Fibroblast of pulmonary artery (primary cell): ENCODE measurements around the gene GLI3.

ENCODE experiments used
- DNase-seq: peaks from one replicate; pipeline ENCODE4 v3.0.0-alpha.2; 2010; ENCODE audit warnings: low read depth
- H3K4me3 ChIP-seq: replicated peaks from 2 replicates; pipeline ENCODE4 v1.5.1; 2011; ENCODE audit warnings: low read depth, mild to moderate bottlenecking, control low read depth, low read length, moderate library complexity
- CTCF ChIP-seq: IDR thresholded peaks from 2 replicates; pipeline ENCODE4 v1.5.1; 2011; ENCODE audit warnings: mild to moderate bottlenecking, control low read depth, low read length, inconsistent platforms; ENCODE audit errors: missing control alignments

The GLI3 gene

DNA sequence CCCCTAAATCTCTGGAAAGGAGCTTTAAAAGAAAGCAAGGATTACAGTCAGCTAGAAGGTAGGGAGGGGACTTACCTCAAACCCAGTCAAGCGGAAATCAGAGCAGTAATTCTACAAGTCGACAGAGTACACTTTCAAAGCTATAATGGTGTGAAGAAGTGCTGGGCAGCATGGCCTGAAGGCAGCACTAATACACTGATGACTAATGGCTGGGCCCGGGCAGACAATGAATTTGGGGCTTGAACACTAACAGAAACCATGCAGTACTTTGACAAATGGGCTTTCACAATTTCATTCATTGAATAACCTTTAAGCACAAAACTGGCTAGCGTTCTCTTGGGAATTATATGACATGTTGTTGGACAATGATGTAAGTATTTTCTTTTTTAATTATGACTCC, 4.7 kb downstream of the GLI3 start:
- no peak for TF ChIP-seq CTCF
- DNase-seq, result peak; percentile 57
- H3K4me3 ChIP-seq, result no peak overlapping the region

DNA sequence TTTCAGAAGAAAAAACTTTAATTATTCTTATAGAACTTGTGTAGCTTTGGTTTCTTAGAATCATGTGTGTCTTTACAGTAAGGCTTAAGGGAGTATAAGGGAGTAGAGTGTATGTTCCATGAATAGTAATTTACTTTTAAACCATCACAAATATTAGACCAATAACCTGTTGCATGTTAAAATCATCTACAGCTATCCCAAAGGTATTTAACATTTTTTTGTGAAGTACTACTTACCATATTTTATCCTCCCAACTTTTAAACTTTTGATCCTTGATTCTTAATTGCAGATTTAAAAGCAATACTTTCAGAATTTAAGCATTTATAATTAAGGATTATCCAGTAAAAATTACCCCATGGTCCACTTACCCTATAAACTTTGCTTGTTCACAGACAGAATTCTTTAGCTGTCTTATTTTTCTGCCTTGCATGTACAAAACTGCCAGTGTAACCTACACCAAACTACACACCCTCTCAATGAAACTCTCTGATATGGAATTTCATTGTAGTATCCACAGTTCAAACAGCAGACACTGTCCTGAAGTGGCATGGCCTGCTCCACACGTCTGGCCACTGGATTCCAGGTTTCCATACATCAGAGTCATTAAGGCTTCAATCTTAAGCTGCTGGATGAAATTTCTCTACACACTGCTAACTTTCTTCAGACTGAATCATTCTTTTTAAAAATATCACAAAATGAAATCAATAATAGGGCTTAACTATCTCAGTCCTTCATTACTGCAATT, 5.8 kb downstream of the GLI3 start:
- TF ChIP-seq CTCF, result no peak
- DNase-seq, result no peak
- no peak overlapping the region for H3K4me3 ChIP-seq

GRCh38 chr7:42227936-42228591, 8.9 kb downstream of the GLI3 start:
- TF ChIP-seq CTCF, result no peak
- no peak for DNase-seq
- peak overlapping the region; percentile 29 for H3K4me3 ChIP-seq

DNA sequence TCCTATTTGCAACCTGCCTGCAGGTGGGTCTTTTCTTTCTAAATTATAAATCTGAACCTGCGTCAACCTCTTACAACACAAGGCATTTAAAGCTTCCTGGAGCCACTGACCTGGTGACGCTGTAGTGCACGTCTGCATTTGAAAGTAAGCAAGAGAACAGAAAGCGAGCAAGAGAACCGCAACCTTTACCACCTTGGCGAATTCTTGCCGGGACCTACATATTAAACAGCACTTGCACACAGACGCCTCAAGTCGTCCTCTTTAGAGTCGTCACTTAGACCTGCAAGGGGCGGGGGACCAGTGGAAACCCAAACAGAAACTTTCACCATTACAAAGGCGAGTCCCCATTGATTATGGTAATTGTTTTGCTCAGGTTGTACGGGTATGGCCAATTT, 9.5 kb downstream of the GLI3 start:
- H3K4me3 ChIP-seq, result peak overlapping the region; percentile 29
- no peak for TF ChIP-seq CTCF
- DNase-seq, result no peak

- DNase-seq, result no peak
- TF ChIP-seq CTCF, result no peak
- no peak overlapping the region for H3K4me3 ChIP-seq
Observed at GRCh38 chr7:42227021-42227420, 10.0 kb downstream of the GLI3 start.

DNA sequence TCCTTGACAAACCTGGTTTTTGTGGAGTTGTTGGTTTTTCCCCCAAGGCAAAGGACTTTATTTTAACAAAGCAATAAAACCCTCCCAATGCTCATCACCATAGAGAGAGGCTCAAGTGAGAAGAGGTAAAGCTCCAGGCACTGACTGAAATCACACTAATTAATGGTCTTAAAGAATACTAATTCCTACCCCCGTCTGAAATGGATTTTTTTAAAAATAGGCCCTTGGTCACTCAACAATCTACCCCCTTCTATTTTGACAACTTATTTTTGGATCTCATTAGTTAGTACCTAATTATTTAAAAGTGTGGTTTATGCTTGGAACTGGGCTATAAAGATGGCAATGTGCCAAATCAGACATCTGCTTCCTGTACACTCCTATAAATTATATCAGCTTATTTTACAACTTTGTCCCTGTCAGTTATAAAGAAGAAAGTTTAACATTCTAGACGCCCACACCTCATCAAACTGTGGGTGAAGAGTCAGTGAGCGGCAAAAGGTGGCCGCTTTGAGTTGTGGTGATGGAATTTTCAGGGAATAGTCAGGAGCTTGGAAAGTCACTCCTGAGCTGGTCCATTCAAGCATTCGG, 10.6 kb downstream of the GLI3 start:
- TF ChIP-seq CTCF, result no peak
- no peak overlapping the region for H3K4me3 ChIP-seq

More for the DNA sequence above, 10.6 kb downstream of the GLI3 start:
- DNase-seq, result no peak
